ENCODE data around the gene PREX1.
A peak's percentile ranks its signal among the peaks of the same experiment; 100 is the strongest.

The PREX1 gene

GRCh38 chr20:48676125-48676524 is 151.7 kb downstream of the PREX1 start:
- Mint-ChIP-seq H3K9me3 (no peaks in the 10 kb centered on the region), H3K27ac (no peak overlapping the region), H3K4me1 (peaks cover 7% of the 10 kb centered on the region), H3K27me3 (ENCODE audit: low read depth) (peaks cover 16% of the 10 kb centered on the region), H3K36me3 (ENCODE audit: low read depth) (peaks cover 10% of the 10 kb centered on the region), H3K4me3 (no peak overlapping the region)
- TF ChIP-seq, protein P1, sequence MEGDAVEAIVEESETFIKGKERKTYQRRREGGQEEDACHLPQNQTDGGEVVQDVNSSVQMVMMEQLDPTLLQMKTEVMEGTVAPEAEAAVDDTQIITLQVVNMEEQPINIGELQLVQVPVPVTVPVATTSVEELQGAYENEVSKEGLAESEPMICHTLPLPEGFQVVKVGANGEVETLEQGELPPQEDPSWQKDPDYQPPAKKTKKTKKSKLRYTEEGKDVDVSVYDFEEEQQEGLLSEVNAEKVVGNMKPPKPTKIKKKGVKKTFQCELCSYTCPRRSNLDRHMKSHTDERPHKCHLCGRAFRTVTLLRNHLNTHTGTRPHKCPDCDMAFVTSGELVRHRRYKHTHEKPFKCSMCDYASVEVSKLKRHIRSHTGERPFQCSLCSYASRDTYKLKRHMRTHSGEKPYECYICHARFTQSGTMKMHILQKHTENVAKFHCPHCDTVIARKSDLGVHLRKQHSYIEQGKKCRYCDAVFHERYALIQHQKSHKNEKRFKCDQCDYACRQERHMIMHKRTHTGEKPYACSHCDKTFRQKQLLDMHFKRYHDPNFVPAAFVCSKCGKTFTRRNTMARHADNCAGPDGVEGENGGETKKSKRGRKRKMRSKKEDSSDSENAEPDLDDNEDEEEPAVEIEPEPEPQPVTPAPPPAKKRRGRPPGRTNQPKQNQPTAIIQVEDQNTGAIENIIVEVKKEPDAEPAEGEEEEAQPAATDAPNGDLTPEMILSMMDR (IDR thresholded peaks at IDR 0.05; ENCODE audit: unreplicated experiment in 3 of 3) = no peak

DNA sequence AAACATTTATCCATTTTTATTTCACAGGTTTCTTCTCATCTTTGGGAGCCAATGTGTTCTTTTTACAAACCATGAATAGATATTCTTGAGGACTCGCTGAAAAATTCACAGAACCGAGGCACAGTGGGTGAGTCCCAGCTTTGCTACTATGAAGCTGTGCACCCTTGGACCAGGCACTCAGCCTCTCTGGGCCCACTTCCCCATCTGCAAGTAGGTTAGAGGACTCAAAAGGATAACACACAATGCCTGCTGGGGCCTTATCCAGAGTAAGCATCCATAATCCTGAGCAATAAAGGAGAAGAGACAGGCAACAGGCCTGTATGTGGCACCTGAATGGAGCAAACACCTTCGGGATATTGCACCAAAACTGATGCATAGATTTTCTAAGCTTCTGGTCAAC is 153.3 kb downstream of the PREX1 start:
- Mint-ChIP-seq H3K27ac (peak overlapping the region in 1 of 3 experiments; percentile 13), H3K27me3 (ENCODE audit: low read depth) (peaks cover 16% of the 10 kb centered on the region), H3K4me1 (peaks cover 18% of the 10 kb centered on the region), H3K36me3 (ENCODE audit: low read depth) (peaks cover 10% of the 10 kb centered on the region), H3K9me3 (no peaks in the 10 kb centered on the region), H3K4me3 (no peak overlapping the region)
- TF ChIP-seq, protein P1 (IDR thresholded peaks at IDR 0.05; ENCODE audit: unreplicated experiment in 3 of 3) = no peak

GRCh38 chr20:48673507-48673906 is 154.3 kb downstream of the PREX1 start:
- Mint-ChIP-seq H3K27me3 (ENCODE audit: low read depth) (peaks cover 16% of the 10 kb centered on the region), H3K27ac (peak overlapping the region in 2 of 3 experiments; percentile 13 to 16), H3K9me3 (no peaks in the 10 kb centered on the region), H3K36me3 (ENCODE audit: low read depth) (peaks cover 6% of the 10 kb centered on the region), H3K4me1 (peaks cover 17% of the 10 kb centered on the region), H3K4me3 (no peak overlapping the region)
- TF ChIP-seq, protein P1 (IDR thresholded peaks at IDR 0.05; ENCODE audit: unreplicated experiment in 3 of 3) = no peak

DNA sequence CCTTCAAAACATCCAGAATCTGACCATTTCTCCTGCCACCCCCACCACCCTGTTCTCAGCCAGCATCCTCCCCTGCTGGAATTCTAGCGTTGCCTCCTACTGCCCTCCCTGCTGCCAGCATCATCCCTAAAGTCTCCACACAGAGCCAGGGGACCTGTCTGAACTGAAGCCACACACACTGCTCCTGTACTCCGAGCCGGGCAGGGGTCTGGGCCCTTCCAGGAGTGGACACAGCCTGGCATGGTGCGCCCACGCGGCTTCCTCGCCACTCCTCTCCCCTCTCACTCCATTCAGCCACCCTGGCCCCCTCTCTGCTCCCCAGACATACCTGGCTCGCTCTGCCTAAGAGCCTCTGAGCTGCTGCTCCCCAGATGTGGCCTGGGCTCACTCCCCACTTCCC is 155.5 kb downstream of the PREX1 start:
- Mint-ChIP-seq H3K4me3 (no peak overlapping the region), H3K9me3 (no peaks in the 10 kb centered on the region), H3K27me3 (ENCODE audit: low read depth) (peaks cover 16% of the 10 kb centered on the region), H3K27ac (peak overlapping the region in 2 of 3 experiments; percentile 6 to 13), H3K36me3 (ENCODE audit: low read depth) (peaks cover 4% of the 10 kb centered on the region), H3K4me1 (peaks cover 22% of the 10 kb centered on the region)
- TF ChIP-seq, protein P1 (IDR thresholded peaks at IDR 0.05; ENCODE audit: unreplicated experiment in 3 of 3) = no peak

DNA sequence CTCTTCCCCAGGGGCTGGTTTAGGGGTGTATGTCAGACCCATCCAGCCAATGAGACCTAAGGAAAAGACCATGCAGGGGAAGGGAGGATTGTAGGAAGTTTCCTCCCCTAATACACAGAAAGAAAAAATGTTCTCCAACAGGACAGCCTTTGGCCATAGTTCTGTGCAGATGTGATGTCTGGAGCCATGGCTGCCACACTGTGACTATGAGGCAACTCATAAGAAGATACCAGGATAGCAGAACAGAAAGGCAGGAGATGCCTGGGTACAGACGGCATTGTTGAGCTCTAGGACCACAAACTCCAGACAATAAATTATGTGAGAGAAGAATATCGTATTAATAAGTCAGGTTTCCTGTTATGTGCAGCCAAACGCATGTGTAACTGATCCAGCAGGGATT is 156.7 kb downstream of the PREX1 start:
- H3K4me1 Mint-ChIP-seq = peaks cover 22% of the 10 kb centered on the region
- H3K27me3 Mint-ChIP-seq (ENCODE audit: low read depth) = peaks cover 16% of the 10 kb centered on the region
- peaks cover 4% of the 10 kb centered on the region for H3K9me3 Mint-ChIP-seq

More for the DNA sequence above, 156.7 kb downstream of the PREX1 start:
- TF ChIP-seq, protein P1 (IDR thresholded peaks at IDR 0.05; ENCODE audit: unreplicated experiment in 3 of 3) = no peak
- peaks cover 8% of the 10 kb centered on the region for H3K36me3 Mint-ChIP-seq (ENCODE audit: low read depth)
- no peak overlapping the region for H3K4me3 Mint-ChIP-seq
- no peak overlapping the region for H3K27ac Mint-ChIP-seq
